Measurements from ENCODE around the gene ZBTB33.

ZBTB33 gene

DNA sequence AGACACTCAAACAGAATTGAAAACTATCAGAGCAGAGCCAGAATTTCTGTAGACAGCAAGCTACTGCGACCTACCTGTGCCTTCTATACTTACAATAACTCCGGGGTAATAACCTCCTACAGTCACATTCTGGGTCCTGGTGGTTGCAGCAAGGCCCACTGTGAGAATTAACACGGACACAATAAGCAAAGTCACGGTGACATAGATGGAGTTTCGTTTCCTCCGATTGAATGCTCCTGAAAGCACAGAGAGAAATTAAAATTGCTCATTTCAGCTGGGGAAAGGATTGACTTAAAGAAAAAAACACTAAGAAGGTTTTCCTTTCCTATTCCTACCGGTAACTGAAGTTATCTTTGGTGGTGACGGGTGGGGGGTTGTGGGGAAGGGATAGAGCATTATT lies 53.6 kb downstream of the ZBTB33 start:
- DNase-seq, result no peak

DNA sequence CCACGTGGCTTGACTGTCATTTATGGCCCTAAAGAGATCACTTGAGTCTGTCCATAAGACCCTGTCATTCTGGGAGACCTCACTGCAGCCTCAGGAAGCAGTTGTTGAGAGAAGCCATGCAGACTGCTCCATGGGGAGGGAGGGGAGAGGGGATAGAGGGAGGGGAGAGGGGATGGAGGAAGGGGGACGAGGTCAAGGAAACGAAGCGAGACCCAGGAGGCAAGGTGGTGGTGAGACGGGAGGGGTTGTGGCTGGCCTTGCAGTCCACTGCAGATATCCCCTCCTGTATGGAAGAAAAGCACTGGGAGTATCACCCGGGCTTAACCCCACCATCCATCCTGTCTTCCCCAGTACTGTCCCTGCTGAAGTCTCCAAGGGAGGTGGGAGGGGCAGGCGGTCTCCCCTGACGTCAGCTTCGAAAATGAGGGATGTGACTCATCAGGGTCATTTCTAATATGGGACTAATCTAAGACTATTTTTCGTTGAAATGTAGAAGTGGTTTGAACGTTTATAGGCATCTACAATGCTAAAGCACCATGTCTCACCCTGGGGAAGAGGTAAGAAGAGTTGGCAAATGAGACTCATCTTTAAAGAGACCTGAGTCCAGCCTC lies 55.0 kb downstream of the ZBTB33 start:
- DNase-seq, result no peak

DNA sequence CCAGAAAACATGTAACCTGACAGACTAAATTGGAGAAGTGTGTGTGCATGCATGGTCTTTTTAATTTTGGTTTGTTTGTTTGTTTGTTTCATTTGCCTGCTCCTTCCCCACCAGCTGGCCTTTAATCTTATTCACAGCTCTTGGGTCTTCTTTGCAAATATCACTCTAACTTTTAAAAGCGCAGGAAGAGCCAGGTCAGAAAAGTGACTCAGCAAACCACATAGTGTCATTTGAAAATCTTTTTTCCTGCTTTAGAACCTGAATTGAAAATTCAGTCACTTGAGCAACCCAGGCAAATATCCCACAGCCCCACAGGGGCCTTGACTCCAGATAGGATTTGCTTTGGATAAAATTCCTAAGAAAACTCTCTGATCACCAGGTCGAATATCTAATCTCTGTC lies 56.0 kb downstream of the ZBTB33 start:
- DNase-seq, result no peak

Measured in right kidney (tissue), 1 donor.